ENCODE results near the gene SPRYD7.

DNA sequence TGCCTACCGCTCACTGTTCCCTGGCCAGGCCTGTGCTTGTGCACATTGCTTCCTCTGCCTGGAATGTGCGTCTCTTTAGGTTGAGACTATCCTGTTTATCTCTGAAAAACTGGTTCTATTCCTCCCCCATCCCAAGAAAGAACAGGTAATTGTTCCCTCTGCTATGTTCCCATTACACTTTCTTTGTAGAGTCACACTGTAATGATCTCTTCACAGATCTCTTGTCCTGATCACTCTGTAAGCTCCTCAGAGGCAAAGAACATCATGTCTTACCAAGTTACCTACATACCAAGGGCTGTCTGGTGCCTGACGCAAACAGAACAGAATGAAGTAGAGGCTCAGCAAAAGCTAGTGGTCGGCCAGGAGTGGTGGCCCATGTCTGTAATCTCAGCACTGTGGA, 40.3 kb downstream of the SPRYD7 start:
- TF ChIP-seq, protein P1, sequence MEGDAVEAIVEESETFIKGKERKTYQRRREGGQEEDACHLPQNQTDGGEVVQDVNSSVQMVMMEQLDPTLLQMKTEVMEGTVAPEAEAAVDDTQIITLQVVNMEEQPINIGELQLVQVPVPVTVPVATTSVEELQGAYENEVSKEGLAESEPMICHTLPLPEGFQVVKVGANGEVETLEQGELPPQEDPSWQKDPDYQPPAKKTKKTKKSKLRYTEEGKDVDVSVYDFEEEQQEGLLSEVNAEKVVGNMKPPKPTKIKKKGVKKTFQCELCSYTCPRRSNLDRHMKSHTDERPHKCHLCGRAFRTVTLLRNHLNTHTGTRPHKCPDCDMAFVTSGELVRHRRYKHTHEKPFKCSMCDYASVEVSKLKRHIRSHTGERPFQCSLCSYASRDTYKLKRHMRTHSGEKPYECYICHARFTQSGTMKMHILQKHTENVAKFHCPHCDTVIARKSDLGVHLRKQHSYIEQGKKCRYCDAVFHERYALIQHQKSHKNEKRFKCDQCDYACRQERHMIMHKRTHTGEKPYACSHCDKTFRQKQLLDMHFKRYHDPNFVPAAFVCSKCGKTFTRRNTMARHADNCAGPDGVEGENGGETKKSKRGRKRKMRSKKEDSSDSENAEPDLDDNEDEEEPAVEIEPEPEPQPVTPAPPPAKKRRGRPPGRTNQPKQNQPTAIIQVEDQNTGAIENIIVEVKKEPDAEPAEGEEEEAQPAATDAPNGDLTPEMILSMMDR (IDR thresholded peaks at IDR 0.05; ENCODE audit: low read length) = no peak
- TF ChIP-seq EZH2 (IDR thresholded peaks at IDR 0.05; ENCODE audit: borderline replicate concordance, low read length) = no peak
